Measurements from ENCODE around the gene JAZF1. TPM values are rescaled to one million over a fixed set of nuclear protein-coding genes. Genes with fewer than 3 reads are reported as not detected.

The JAZF1 gene
- polyA plus RNA-seq, 3 donors from 2014 or later, result 17.7 to 40.2 (median 25.9) TPM

- Mint-ChIP-seq H3K27ac (peak overlapping the region; percentile 65 to 98 (median 88)), H3K27me3 (ENCODE audit: low read depth in 3 of 3) (peaks cover 8 to 30% (median 16%) of the 10 kb centered on the region in 3 donors), H3K9me3 (no peaks in the 10 kb centered on the region), H3K4me3 (peak overlapping the region; percentile 42 to 92 (median 69)), H3K36me3 (peaks cover 0 to 9% (median 3%) of the 10 kb centered on the region in 3 donors), H3K4me1 (peaks cover 45 to 49% of the 10 kb centered on the region in 2 donors)
- no peak for DNase-seq
Observed at GRCh38 chr7:28182071-28182471, 1.5 kb upstream of the JAZF1 start.

- Mint-ChIP-seq H3K4me3 (peak overlapping the region; percentile 86 to 97 (median 94)), H3K36me3 (peaks cover 0 to 5% (median 3%) of the 10 kb centered on the region in 3 donors), H3K27ac (peak overlapping the region; percentile 94 to 99 (median 98)), H3K4me1 (peaks cover 52 to 55% of the 10 kb centered on the region in 2 donors), H3K9me3 (no peaks in the 10 kb centered on the region), H3K27me3 (ENCODE audit: low read depth in 3 of 3) (peaks cover 9 to 30% (median 16%) of the 10 kb centered on the region in 3 donors)
- DNase-seq, result no peak
Observed at GRCh38 chr7:28181416-28181815, 821 bp upstream of the JAZF1 start.

DNA sequence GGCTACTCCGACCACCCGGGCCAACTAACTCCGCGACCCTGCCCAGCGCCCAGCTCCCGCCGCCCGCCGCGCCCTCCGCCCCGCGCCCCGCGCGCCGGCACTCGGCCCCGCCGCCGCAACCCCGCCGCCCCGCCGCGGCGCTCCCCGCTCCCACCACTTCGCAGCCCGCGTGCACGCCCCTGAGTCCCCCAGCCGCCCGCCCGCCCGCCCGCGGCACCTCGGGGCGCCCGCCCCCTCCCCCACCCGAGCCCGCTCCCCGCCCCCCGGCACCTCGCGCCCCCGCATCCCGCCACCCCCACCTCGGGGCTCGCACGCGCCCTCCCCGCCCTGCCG lies 598 bp downstream of the JAZF1 start:
- DNase-seq, result no peak
- Mint-ChIP-seq H3K4me3 (peak overlapping the region in 2 of 5 donors; percentile 19 to 37), H3K27ac (peak overlapping the region in 1 of 6 donors; percentile 95), H3K36me3 (peaks cover 0 to 3% (median 0%) of the 10 kb centered on the region in 3 donors), H3K9me3 (no peaks in the 10 kb centered on the region), H3K27me3 (ENCODE audit: low read depth in 3 of 3) (peaks cover 10 to 30% (median 16%) of the 10 kb centered on the region in 3 donors), H3K4me1 (peaks cover 64 to 69% of the 10 kb centered on the region in 2 donors)

GRCh38 chr7:28179120-28180030 lies 1.2 kb downstream of the JAZF1 start:
- H3K4me1 Mint-ChIP-seq, result peaks cover 68 to 76% of the 10 kb centered on the region in 2 donors
- DNase-seq, result peak; percentile 82 to 84 (median 84)
- no peaks in the 10 kb centered on the region for H3K36me3 Mint-ChIP-seq
- H3K27ac Mint-ChIP-seq, result peak overlapping the region; percentile 92 to 97 (median 93)
- peak overlapping the region; percentile 75 to 89 (median 80) for H3K4me3 Mint-ChIP-seq
- no peaks in the 10 kb centered on the region for H3K9me3 Mint-ChIP-seq
- H3K27me3 Mint-ChIP-seq (ENCODE audit: low read depth in 3 of 3), result peaks cover 10 to 30% (median 16%) of the 10 kb centered on the region in 3 donors

- Mint-ChIP-seq H3K9me3 (no peaks in the 10 kb centered on the region), H3K4me1 (peaks cover 74 to 83% of the 10 kb centered on the region in 2 donors), H3K4me3 (peak overlapping the region; percentile 75 to 89 (median 80)), H3K27me3 (ENCODE audit: low read depth in 3 of 3) (peaks cover 10 to 30% (median 16%) of the 10 kb centered on the region in 3 donors), H3K27ac (peak overlapping the region; percentile 92 to 97 (median 93)), H3K36me3 (no peaks in the 10 kb centered on the region)
- DNase-seq, result no peak
Observed at GRCh38 chr7:28178599-28178998, 2.0 kb downstream of the JAZF1 start.

DNA sequence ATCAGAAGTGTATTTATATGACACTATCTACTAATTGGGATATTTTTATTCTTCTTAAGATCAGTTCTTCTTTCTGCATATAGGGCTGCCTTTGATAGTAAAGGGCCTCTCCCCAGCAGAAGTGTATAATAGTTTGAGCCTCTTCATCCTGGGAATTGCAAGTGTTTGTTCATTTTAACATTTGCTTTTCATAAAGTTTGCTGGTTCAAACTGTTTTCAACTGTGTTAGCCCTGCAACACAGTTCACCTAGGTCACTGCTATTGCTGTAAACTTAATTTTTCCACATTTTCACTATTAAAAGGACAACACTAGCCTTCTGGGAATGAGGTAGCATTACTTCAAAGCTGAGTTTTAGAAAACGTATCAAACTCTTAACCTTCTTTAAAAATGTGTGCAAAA lies 2.8 kb downstream of the JAZF1 start:
- DNase-seq, result no peak
- Mint-ChIP-seq H3K9me3 (no peaks in the 10 kb centered on the region), H3K4me1 (peaks cover 72 to 82% of the 10 kb centered on the region in 2 donors), H3K27me3 (ENCODE audit: low read depth in 3 of 3) (peaks cover 10 to 29% (median 16%) of the 10 kb centered on the region in 3 donors), H3K4me3 (peak overlapping the region in 2 of 5 donors; percentile 16 to 38), H3K27ac (peak overlapping the region; percentile 62 to 95 (median 89)), H3K36me3 (no peaks in the 10 kb centered on the region)

- no peaks in the 10 kb centered on the region for H3K9me3 Mint-ChIP-seq
- peak overlapping the region; percentile 75 to 95 (median 91) for H3K27ac Mint-ChIP-seq
- H3K4me1 Mint-ChIP-seq, result peaks cover 69 to 82% of the 10 kb centered on the region in 2 donors
- peaks cover 10 to 22% (median 16%) of the 10 kb centered on the region in 3 donors for H3K27me3 Mint-ChIP-seq (ENCODE audit: low read depth in 3 of 3)
- H3K4me3 Mint-ChIP-seq, result peak overlapping the region in 3 of 5 donors; percentile 1 to 71 (median 10)
- DNase-seq, result no peak
- H3K36me3 Mint-ChIP-seq, result no peaks in the 10 kb centered on the region
Observed at GRCh38 chr7:28176645-28177044, 4.0 kb downstream of the JAZF1 start.

GRCh38 chr7:28176174-28176573 lies 4.4 kb downstream of the JAZF1 start:
- Mint-ChIP-seq H3K36me3 (no peaks in the 10 kb centered on the region), H3K4me3 (peak overlapping the region; percentile 9 to 71 (median 10))
- no peak for DNase-seq

GRCh38 chr7:28174901-28175661 lies 5.5 kb downstream of the JAZF1 start:
- Mint-ChIP-seq H3K27me3 (ENCODE audit: low read depth in 3 of 3) (peaks cover 6 to 11% (median 6%) of the 10 kb centered on the region in 3 donors), H3K4me3 (peak overlapping the region in 1 of 5 donors; percentile 30), H3K9me3 (no peaks in the 10 kb centered on the region), H3K36me3 (no peaks in the 10 kb centered on the region), H3K27ac (peak overlapping the region; percentile 83 to 95 (median 91)), H3K4me1 (peaks cover 73 to 88% of the 10 kb centered on the region in 2 donors)
- DNase-seq, result no peak

More at GRCh38 chr7:28176174-28176573, 4.4 kb downstream of the JAZF1 start:
- H3K4me1 Mint-ChIP-seq, result peaks cover 68 to 82% of the 10 kb centered on the region in 2 donors
- no peaks in the 10 kb centered on the region for H3K9me3 Mint-ChIP-seq
- H3K27ac Mint-ChIP-seq, result peak overlapping the region; percentile 75 to 95 (median 91)
- H3K27me3 Mint-ChIP-seq (ENCODE audit: low read depth in 3 of 3), result peaks cover 11 to 20% (median 13%) of the 10 kb centered on the region in 3 donors

DNA sequence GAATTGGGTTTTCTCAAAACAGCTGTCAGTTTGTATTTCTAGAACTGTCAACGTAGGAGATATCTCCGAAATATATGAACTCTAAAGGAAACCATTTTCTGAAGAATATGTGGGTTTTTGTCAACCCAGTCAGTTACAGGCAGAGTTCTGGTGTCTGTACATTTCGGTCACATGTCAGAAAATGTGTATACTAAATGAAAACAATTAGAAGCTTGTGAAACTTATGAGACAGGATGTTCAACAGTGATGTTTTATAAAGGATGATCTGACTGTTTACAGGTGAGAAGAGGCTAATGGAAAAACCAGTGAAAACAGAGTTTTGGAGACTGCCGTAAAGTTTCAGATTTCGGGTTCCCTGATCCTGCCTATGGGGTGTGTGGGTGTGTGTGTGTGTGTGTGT lies 6.2 kb downstream of the JAZF1 start:
- Mint-ChIP-seq H3K9me3 (no peaks in the 10 kb centered on the region), H3K27me3 (ENCODE audit: low read depth in 3 of 3) (peaks cover 6 to 8% (median 6%) of the 10 kb centered on the region in 3 donors), H3K36me3 (no peaks in the 10 kb centered on the region), H3K4me3 (no peak overlapping the region), H3K4me1 (peaks cover 73 to 93% of the 10 kb centered on the region in 2 donors), H3K27ac (peak overlapping the region; percentile 9 to 95 (median 89))
- DNase-seq, result no peak

GRCh38 chr7:28173531-28173930 lies 7.1 kb downstream of the JAZF1 start:
- Mint-ChIP-seq H3K4me1 (peaks cover 75 to 96% of the 10 kb centered on the region in 2 donors), H3K36me3 (peaks cover 0 to 3% (median 0%) of the 10 kb centered on the region in 3 donors), H3K27ac (peak overlapping the region in 2 of 6 donors; percentile 38 to 95), H3K27me3 (ENCODE audit: low read depth in 3 of 3) (peaks cover 0 to 4% (median 2%) of the 10 kb centered on the region in 3 donors), H3K4me3 (no peak overlapping the region), H3K9me3 (no peaks in the 10 kb centered on the region)
- no peak for DNase-seq

- H3K27ac Mint-ChIP-seq, result peak overlapping the region in 3 of 6 donors; percentile 23 to 73 (median 51)
- peaks cover 77 to 95% of the 10 kb centered on the region in 2 donors for H3K4me1 Mint-ChIP-seq
- H3K4me3 Mint-ChIP-seq, result no peak overlapping the region
- DNase-seq, result no peak
- peaks cover 0 to 5% (median 0%) of the 10 kb centered on the region in 3 donors for H3K36me3 Mint-ChIP-seq
- H3K27me3 Mint-ChIP-seq (ENCODE audit: low read depth in 3 of 3), result peaks cover 0 to 3% (median 0%) of the 10 kb centered on the region in 3 donors
- no peaks in the 10 kb centered on the region for H3K9me3 Mint-ChIP-seq
Observed at GRCh38 chr7:28172958-28173357, 7.6 kb downstream of the JAZF1 start.

- Mint-ChIP-seq H3K4me3 (no peak overlapping the region), H3K27me3 (ENCODE audit: low read depth in 3 of 3) (peaks cover 0 to 2% (median 0%) of the 10 kb centered on the region in 3 donors), H3K27ac (peak overlapping the region; percentile 30 to 71 (median 50)), H3K4me1 (peaks cover 68 to 89% of the 10 kb centered on the region in 2 donors), H3K36me3 (peaks cover 0 to 9% (median 0%) of the 10 kb centered on the region in 3 donors), H3K9me3 (no peaks in the 10 kb centered on the region)
- DNase-seq, result no peak
Observed at GRCh38 chr7:28170701-28171100, 9.9 kb downstream of the JAZF1 start.

All from immature natural killer cell (primary cell).